COLO829 (cell line): ENCODE data around the gene SH3PXD2B.
"Not testable (repeated sequence)": the region's sequence is repeated elsewhere in the genome, so short reads cannot be mapped to it uniquely, and the experiment has no call there.

Experiments used
- DNase-seq: peaks from one replicate; pipeline ENCODE4 v3.0.0; 2012; ENCODE audit warnings: low spot score

Gene SH3PXD2B

GRCh38 chr5:172294831-172295230, 159.5 kb downstream of the SH3PXD2B start:
- no peak for DNase-seq

GRCh38 chr5:172293745-172294342, 160.5 kb downstream of the SH3PXD2B start:
- DNase-seq: no peak

GRCh38 chr5:172293054-172293744, 161.1 kb downstream of the SH3PXD2B start:
- peak; percentile 50 for DNase-seq

GRCh38 chr5:172291837-172292236, 162.5 kb downstream of the SH3PXD2B start:
- DNase-seq: not testable (repeated sequence)

- DNase-seq: no peak
Measured at GRCh38 chr5:172288465-172288864, 165.9 kb downstream of the SH3PXD2B start.

- DNase-seq: not testable (repeated sequence)
Measured at GRCh38 chr5:172287140-172287539, 167.2 kb downstream of the SH3PXD2B start.

GRCh38 chr5:172285226-172286143, 168.8 kb downstream of the SH3PXD2B start:
- DNase-seq: no peak

GRCh38 chr5:172284611-172284980, 169.7 kb downstream of the SH3PXD2B start:
- no peak for DNase-seq

- peak; percentile 50 for DNase-seq
Measured at GRCh38 chr5:172283862-172284610, 170.3 kb downstream of the SH3PXD2B start.

GRCh38 chr5:172283020-172283861, 171.1 kb downstream of the SH3PXD2B start, which contains the start of gene UBTD2:
Gene UBTD2 (minus strand): TSS chr5:172283764. CDS start chr5:172283665, 99 bp downstream.
- DNase-seq: no peak

GRCh38 chr5:172282272-172283019, 171.9 kb downstream of the SH3PXD2B start:
- no peak for DNase-seq

- DNase-seq: no peak
Measured at GRCh38 chr5:172281346-172281745, 173.0 kb downstream of the SH3PXD2B start.

GRCh38 chr5:172280929-172281328, 173.4 kb downstream of the SH3PXD2B start:
- no peak for DNase-seq

- no peak for DNase-seq
Measured at GRCh38 chr5:172280317-172280716, 174.0 kb downstream of the SH3PXD2B start.

- DNase-seq: no peak
Measured at GRCh38 chr5:172278356-172278755, 176.0 kb downstream of the SH3PXD2B start.

- DNase-seq: no peak
Measured at GRCh38 chr5:172276214-172276613, 178.1 kb downstream of the SH3PXD2B start.
